CD14-positive monocyte (primary cell): ENCODE results near the gene CCDC87. TPM values are rescaled to one million over a fixed set of nuclear protein-coding genes. Genes with fewer than 3 reads are reported as not detected.
A peak's percentile ranks its signal among the peaks of the same experiment; 100 is the strongest.

ENCODE experiments used
- DNase-seq, 3 donors: peaks; one replicate each; pipeline ENCODE4 v3.0.0-alpha.2; 2011 to 2022
- H2AFZ ChIP-seq: 2 replicates; pipeline ENCODE4 v1.6.0; 2012; ENCODE audit warnings: mild to moderate bottlenecking, low read depth, low read length, inconsistent platforms; ENCODE audit not compliant: insufficient read depth, poor library complexity, severe bottlenecking
- H3K27ac ChIP-seq, 2 donors: 1 replicate in 1 of 2; 2 replicates in 1 of 2; pipeline ENCODE4 v1.5.1; 2012 to 2013; ENCODE audit warnings: low read length in 2 of 2, control low read depth in 1 of 2, inconsistent platforms in 1 of 2, low read depth in 1 of 2, mild to moderate bottlenecking in 1 of 2
- H3K27me3 ChIP-seq, 2 donors: one replicate each; pipeline versions ENCODE4 v1.6.0 to v1.6.1; 2011 to 2013; ENCODE audit warnings: low read length in 2 of 2; ENCODE audit not compliant: control insufficient read depth in 2 of 2, insufficient read depth in 2 of 2
- H3K36me3 ChIP-seq, 2 donors: replicated peaks in 1 of 2; 1 replicate in 1 of 2; 2 replicates in 1 of 2; pipeline versions ENCODE4 v1.5.1 to v1.6.1; 2012 to 2013; ENCODE audit warnings: low read length in 2 of 2, control low read depth in 1 of 2, inconsistent platforms in 1 of 2, mild to moderate bottlenecking in 1 of 2; ENCODE audit not compliant: insufficient read depth in 2 of 2, control insufficient read depth in 1 of 2
- H3K4me1 ChIP-seq, 2 donors: 1 replicate in 1 of 2; 2 replicates in 1 of 2; pipeline versions ENCODE4 v1.5.1 to v1.6.1; 2012 to 2013; ENCODE audit warnings: low read length in 2 of 2, control low read depth in 1 of 2, inconsistent platforms in 1 of 2, mild to moderate bottlenecking in 1 of 2, moderate library complexity in 1 of 2; ENCODE audit not compliant: insufficient read depth in 2 of 2, control insufficient read depth in 1 of 2
- H3K4me2 ChIP-seq: replicated peaks from 2 replicates; pipeline ENCODE3; 2012; ENCODE audit warnings: low read length, moderate library complexity, mild to moderate bottlenecking; ENCODE audit not compliant: poor library complexity, severe bottlenecking; ENCODE audit errors: extremely low read depth
- H3K4me3 ChIP-seq, 3 experiments: fragments of 200-600 bp in 1 of 3; sonication (generic) in 1 of 3; replicated peaks in 1 of 3; 1 replicate in 2 of 3; 2 replicates in 1 of 3; pipeline ENCODE4 v1.5.1; 2011 to 2013; ENCODE audit warnings: low read length in 3 of 3, mild to moderate bottlenecking in 3 of 3, control low read depth in 2 of 3, low read depth in 2 of 3, inconsistent platforms in 1 of 3, moderate library complexity in 1 of 3
- H3K79me2 ChIP-seq: 2 replicates; pipeline ENCODE4 v1.6.0; 2012; ENCODE audit warnings: mild to moderate bottlenecking, control low read depth, inconsistent platforms, low read length, moderate library complexity; ENCODE audit not compliant: insufficient read depth
- H3K9ac ChIP-seq: 2 replicates; pipeline ENCODE4 v1.6.0; 2017; ENCODE audit warnings: low read length, mild to moderate bottlenecking; ENCODE audit not compliant: insufficient read depth, poor library complexity, severe bottlenecking
- H3K9me3 ChIP-seq, 2 donors: replicated peaks in 1 of 2; 1 replicate in 1 of 2; 2 replicates in 1 of 2; pipeline versions ENCODE4 v1.5.1 to v1.6.1; 2012 to 2013; ENCODE audit warnings: low read length in 2 of 2, control low read depth in 1 of 2; ENCODE audit not compliant: control insufficient read depth in 1 of 2, insufficient read depth in 1 of 2
- H4K20me1 ChIP-seq: 2 replicates; pipeline ENCODE4 v1.6.0; 2012; ENCODE audit warnings: mild to moderate bottlenecking, low read length, control low read depth, moderate library complexity; ENCODE audit not compliant: insufficient read depth
- H3K27ac Mint-ChIP-seq, 7 donors: one replicate each; pipeline ENCODE4 v1.8.0; 2020; ENCODE audit warnings: mild to moderate bottlenecking in 7 of 7, mixed read lengths in 7 of 7, moderate library complexity in 6 of 7, inconsistent platforms in 2 of 7
- H3K27me3 Mint-ChIP-seq, 3 donors: one replicate each; pipeline ENCODE4 v1.8.0; 2021 to 2022; ENCODE audit warnings: low read depth in 3 of 3, mild to moderate bottlenecking in 3 of 3, mixed read lengths in 3 of 3, moderate library complexity in 3 of 3, inconsistent platforms in 1 of 3
- H3K36me3 Mint-ChIP-seq, 2 donors: one replicate each; pipeline ENCODE4 v1.8.0; 2020; ENCODE audit warnings: mixed read lengths in 2 of 2, inconsistent platforms in 1 of 2, mild to moderate bottlenecking in 1 of 2
- H3K4me1 Mint-ChIP-seq: one replicate; pipeline ENCODE4 v1.8.0; 2020; ENCODE audit warnings: mild to moderate bottlenecking, mixed read lengths
- H3K4me3 Mint-ChIP-seq, 2 donors: one replicate each; pipeline ENCODE4 v1.8.0; 2020; ENCODE audit warnings: mild to moderate bottlenecking in 2 of 2, mixed read lengths in 2 of 2, moderate library complexity in 1 of 2
- H3K9me3 Mint-ChIP-seq, 7 donors: one replicate each; pipeline ENCODE4 v1.8.0; 2020 to 2022; ENCODE audit warnings: mixed read lengths in 7 of 7, mild to moderate bottlenecking in 6 of 7, moderate library complexity in 6 of 7, inconsistent platforms in 2 of 7
- WGBS: methylation state at CpG from one replicate; pipeline ENCODE4 v1.1.5; 2013; ENCODE audit warnings: missing lambda C conversion rate; ENCODE audit not compliant: insufficient coverage; 5-methylcytosine and 5-hydroxymethylcytosine counted together
- intact Hi-C, 2 donors: fragments of 100-400 bp; cut with micrococcal nuclease; formaldehyde crosslinking; loops; one replicate each; pipeline versions ENCODE4 v1.15.0 to v1.15.1; 2023
- polyA plus RNA-seq, 3 donors: library from polyadenylated mRNA; depleted of rRNA in 1 of 3; unstranded in 2 of 3; stranded (reverse) in 1 of 3; fragments of 300-500 nt in 2 of 3; fragments of >200 nt in 1 of 3; fragmentation: Illumina TruSeq in 2 of 3; gene quantifications; 1 replicate in 2 of 3; 2 replicates in 1 of 3; pipeline ENCODE4 v1.2.3, GENCODE V29; 2012 to 2021
- TF ChIP-seq, protein P1 (sequence below): fragments of 200-600 bp; IDR thresholded peaks from one replicate; pipeline ENCODE4 v1.8.0; 2022; ENCODE audit warnings: antibody characterized with exemption, mild to moderate bottlenecking

CCDC87 gene
- polyA plus RNA-seq, 3 donors: not detected

- H3K79me2 ChIP-seq: no peaks in the 10 kb centered on the region
- intact Hi-C loops: no loop called here
- Mint-ChIP-seq H3K4me1 (peaks cover 7% of the 10 kb centered on the region), H3K27me3 (peaks cover 20 to 25% (median 22%) of the 10 kb centered on the region in 3 donors), H3K27ac (no peak overlapping the region), H3K9me3 (peaks cover 0 to 5% (median under 1%) of the 10 kb centered on the region in 7 donors), H3K4me3 (no peak overlapping the region), H3K36me3 (no peaks in the 10 kb centered on the region)
- H3K9ac ChIP-seq: peak overlapping the region; percentile 8
- WGBS: 92% methylated on average over 8 of the region's 8 CpGs
- no peak overlapping the region for H3K4me2 ChIP-seq
- no peak overlapping the region for H2AFZ ChIP-seq
- DNase-seq: no peak
- peaks cover 0 to 17% of the 10 kb centered on the region in 2 donors for H3K27me3 ChIP-seq
- no peak overlapping the region for H3K4me3 ChIP-seq
- no peak overlapping the region for H3K27ac ChIP-seq
- H3K9me3 ChIP-seq: no peaks in the 10 kb centered on the region
- H3K36me3 ChIP-seq: no peaks in the 10 kb centered on the region
- no peaks in the 10 kb centered on the region for H4K20me1 ChIP-seq
- H3K4me1 ChIP-seq: peaks cover 4 to 12% of the 10 kb centered on the region in 2 donors
- TF ChIP-seq, protein P1, sequence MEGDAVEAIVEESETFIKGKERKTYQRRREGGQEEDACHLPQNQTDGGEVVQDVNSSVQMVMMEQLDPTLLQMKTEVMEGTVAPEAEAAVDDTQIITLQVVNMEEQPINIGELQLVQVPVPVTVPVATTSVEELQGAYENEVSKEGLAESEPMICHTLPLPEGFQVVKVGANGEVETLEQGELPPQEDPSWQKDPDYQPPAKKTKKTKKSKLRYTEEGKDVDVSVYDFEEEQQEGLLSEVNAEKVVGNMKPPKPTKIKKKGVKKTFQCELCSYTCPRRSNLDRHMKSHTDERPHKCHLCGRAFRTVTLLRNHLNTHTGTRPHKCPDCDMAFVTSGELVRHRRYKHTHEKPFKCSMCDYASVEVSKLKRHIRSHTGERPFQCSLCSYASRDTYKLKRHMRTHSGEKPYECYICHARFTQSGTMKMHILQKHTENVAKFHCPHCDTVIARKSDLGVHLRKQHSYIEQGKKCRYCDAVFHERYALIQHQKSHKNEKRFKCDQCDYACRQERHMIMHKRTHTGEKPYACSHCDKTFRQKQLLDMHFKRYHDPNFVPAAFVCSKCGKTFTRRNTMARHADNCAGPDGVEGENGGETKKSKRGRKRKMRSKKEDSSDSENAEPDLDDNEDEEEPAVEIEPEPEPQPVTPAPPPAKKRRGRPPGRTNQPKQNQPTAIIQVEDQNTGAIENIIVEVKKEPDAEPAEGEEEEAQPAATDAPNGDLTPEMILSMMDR: no peak
These were observed 26.6 kb downstream of the CCDC87 start for GRCh38 chr11:66566221-66566620.

- Mint-ChIP-seq H3K27me3 (peaks cover 18 to 29% (median 22%) of the 10 kb centered on the region in 3 donors), H3K27ac (no peak overlapping the region), H3K9me3 (peaks cover 0 to 5% (median 0%) of the 10 kb centered on the region in 7 donors), H3K36me3 (no peaks in the 10 kb centered on the region), H3K4me1 (peaks cover 7% of the 10 kb centered on the region), H3K4me3 (no peak overlapping the region)
- no peak overlapping the region for H3K4me2 ChIP-seq
- H2AFZ ChIP-seq: no peak overlapping the region
- H3K4me3 ChIP-seq: no peak overlapping the region
- H3K9me3 ChIP-seq: no peaks in the 10 kb centered on the region
- no peaks in the 10 kb centered on the region for H4K20me1 ChIP-seq
- peaks cover 0 to 17% of the 10 kb centered on the region in 2 donors for H3K27me3 ChIP-seq
- TF ChIP-seq, protein P1: no peak
- no peaks in the 10 kb centered on the region for H3K36me3 ChIP-seq
- H3K4me1 ChIP-seq: peaks cover 4 to 12% of the 10 kb centered on the region in 2 donors
- no peak for DNase-seq
- no CpG with 5 or more reads among the region's 5 CpGs for WGBS
- intact Hi-C loops: no loop called here
- H3K27ac ChIP-seq: no peak overlapping the region
- H3K79me2 ChIP-seq: no peaks in the 10 kb centered on the region
- H3K9ac ChIP-seq: no peak overlapping the region
These were observed 27.9 kb downstream of the CCDC87 start for GRCh38 chr11:66564984-66565383.
